ENCODE data around the gene BBS9. TPM values are rescaled to one million over a fixed set of nuclear protein-coding genes. Genes with fewer than 3 reads are reported as not detected.

Gene BBS9
- total RNA-seq, 2 experiments from 2014 or later = 16.0 to 20.4 TPM

DNA sequence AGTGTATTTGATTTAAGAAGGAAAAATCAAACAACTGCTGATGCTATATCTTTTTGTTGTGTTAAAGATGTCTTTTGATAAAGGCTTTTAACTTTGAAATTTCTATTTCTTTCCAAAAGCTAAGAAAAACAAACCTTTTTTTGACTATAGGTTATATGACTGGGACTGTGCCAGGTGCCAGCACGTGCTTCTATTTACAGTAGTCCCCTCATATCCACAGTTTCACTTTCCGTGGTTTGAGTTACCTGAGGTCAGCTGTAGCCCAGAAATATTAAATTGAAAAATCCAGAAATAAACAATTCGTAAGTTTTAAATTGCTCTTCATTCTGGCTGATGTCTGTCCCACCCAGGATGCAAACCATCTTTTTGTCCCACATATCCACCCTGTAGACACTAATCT lies 104.3 kb downstream of the BBS9 start:
- intact Hi-C loops (cut with DNase I, micrococcal nuclease) = no loop called here
- Mint-ChIP-seq H3K4me3 (no peak overlapping the region), H3K36me3 (ENCODE audit: low read depth) (peaks cover 7% of the 10 kb centered on the region), H3K9me3 (no peaks in the 10 kb centered on the region), H3K27me3 (no peaks in the 10 kb centered on the region), H3K4me1 (ENCODE audit: low read depth) (no peaks in the 10 kb centered on the region), H3K27ac (no peak overlapping the region)
- POLR2A ChIA-PET = no interaction called here
- DNase-seq (no peak), ATAC-seq (ENCODE audit: poor library complexity) (no peak)
- no peak overlapping the region for H3K4me3 ChIP-seq (ENCODE audit: low read length)
- no peaks in the 10 kb centered on the region for H3K27me3 ChIP-seq (ENCODE audit: control insufficient read depth in 1 of 2, insufficient read depth in 2 of 2, low read length in 2 of 2)
- H3K4me1 ChIP-seq (ENCODE audit: insufficient read depth, low read length) = no peaks in the 10 kb centered on the region
- no peak overlapping the region for H3K27ac ChIP-seq (ENCODE audit: low read depth in 1 of 2, low read length in 2 of 2)
- no peaks in the 10 kb centered on the region for H3K9me3 ChIP-seq (ENCODE audit: control insufficient read depth in 1 of 2, insufficient read depth in 1 of 2, low read length in 2 of 2)
- CTCF ChIA-PET = interaction anchor here (0.5 kb wide), 1 partner anchor 47 kb away, joined by 4 read pairs; no protein-coding TSS in a partner anchor
- H3K36me3 ChIP-seq (ENCODE audit: insufficient read depth, low read length) = no peaks in the 10 kb centered on the region
- no peak for TF ChIP-seq CTCF (IDR thresholded peaks at IDR 0.05)

DNA sequence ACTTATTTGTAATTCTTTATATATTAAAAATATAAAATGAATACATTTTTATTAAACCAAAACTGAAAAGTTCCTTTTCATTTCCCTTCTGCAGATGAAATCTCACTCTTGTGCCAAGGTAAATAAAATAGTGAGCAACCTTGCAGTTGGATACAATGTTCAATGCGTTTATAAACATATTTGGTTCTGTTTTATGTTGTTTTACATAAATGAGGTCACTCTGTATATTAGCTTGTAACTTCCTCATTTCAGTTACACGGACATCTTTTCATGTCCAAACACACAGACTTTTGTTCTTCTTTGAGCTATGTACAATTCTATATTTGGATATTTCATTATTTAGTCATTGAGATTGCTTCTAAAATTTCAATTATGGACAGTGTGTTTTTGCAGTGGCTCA lies 107.7 kb downstream of the BBS9 start:
- no peak for ATAC-seq (ENCODE audit: poor library complexity)

DNA sequence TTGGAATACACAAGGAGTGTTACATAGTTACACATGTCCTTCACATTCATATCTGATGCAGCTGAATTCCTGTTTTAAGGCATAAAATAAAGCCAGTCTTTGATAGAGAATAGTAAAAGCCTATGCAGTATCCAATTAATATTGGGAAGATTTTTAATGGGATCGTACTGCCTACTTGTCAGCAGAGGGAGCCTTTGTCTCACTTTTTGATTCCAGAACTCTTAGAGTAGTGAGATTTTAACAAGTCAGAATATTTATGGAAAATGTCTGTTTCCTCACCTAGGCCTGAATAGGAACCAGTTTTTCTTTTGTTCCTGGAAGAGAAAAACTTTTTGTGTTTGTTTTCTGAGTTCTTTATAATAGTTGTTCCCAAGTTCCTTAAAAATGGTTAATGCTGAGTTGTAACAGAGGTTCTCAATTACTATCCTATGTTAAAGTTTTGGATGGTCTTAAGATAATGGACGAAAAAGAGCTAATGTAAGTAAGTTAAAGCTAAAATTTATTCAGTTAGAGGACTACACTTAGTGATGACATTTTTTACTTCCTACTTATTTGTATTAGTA lies 114.0 kb downstream of the BBS9 start:
- H3K36me3 Mint-ChIP-seq (ENCODE audit: low read depth) = no peaks in the 10 kb centered on the region
- intact Hi-C loops (cut with DNase I, micrococcal nuclease) = no loop called here
- Histone ChIP-seq H3K27ac (ENCODE audit: low read depth in 1 of 2, low read length in 2 of 2) (no peak overlapping the region), H3K4me3 (ENCODE audit: low read length) (no peak overlapping the region), H3K4me1 (ENCODE audit: insufficient read depth, low read length) (no peaks in the 10 kb centered on the region), H3K36me3 (ENCODE audit: insufficient read depth, low read length) (no peaks in the 10 kb centered on the region), H3K27me3 (ENCODE audit: control insufficient read depth in 1 of 2, insufficient read depth in 2 of 2, low read length in 2 of 2) (no peaks in the 10 kb centered on the region), H3K9me3 (ENCODE audit: control insufficient read depth in 1 of 2, insufficient read depth in 1 of 2, low read length in 2 of 2) (no peaks in the 10 kb centered on the region)
- DNase-seq (peak in 3 of 14 experiments; percentile 5 to 10 (median 7)), ATAC-seq (ENCODE audit: poor library complexity) (no peak)
- POLR2A ChIA-PET = no interaction called here
- TF ChIP-seq CTCF (IDR thresholded peaks at IDR 0.05) = peak; percentile 30
- no peaks in the 10 kb centered on the region for H3K4me1 Mint-ChIP-seq (ENCODE audit: low read depth)
- no peak overlapping the region for H3K4me3 Mint-ChIP-seq
- H3K27ac Mint-ChIP-seq = no peak overlapping the region
- CTCF ChIA-PET = no interaction called here
- H3K9me3 Mint-ChIP-seq = no peaks in the 10 kb centered on the region
- no peaks in the 10 kb centered on the region for H3K27me3 Mint-ChIP-seq

More for the DNA sequence above, 107.7 kb downstream of the BBS9 start:
- H3K9me3 Mint-ChIP-seq = no peaks in the 10 kb centered on the region
- no peak for TF ChIP-seq CTCF (IDR thresholded peaks at IDR 0.05)
- no peak overlapping the region for H3K27ac ChIP-seq (ENCODE audit: low read depth in 1 of 2, low read length in 2 of 2)
- no peak overlapping the region for H3K4me3 ChIP-seq (ENCODE audit: low read length)
- no peak for DNase-seq
- no peaks in the 10 kb centered on the region for H3K36me3 ChIP-seq (ENCODE audit: insufficient read depth, low read length)
- intact Hi-C loops (cut with DNase I, micrococcal nuclease) = no loop called here
- no peak overlapping the region for H3K27ac Mint-ChIP-seq
- H3K27me3 Mint-ChIP-seq = no peaks in the 10 kb centered on the region
- no peaks in the 10 kb centered on the region for H3K9me3 ChIP-seq (ENCODE audit: control insufficient read depth in 1 of 2, insufficient read depth in 1 of 2, low read length in 2 of 2)
- ChIA-PET CTCF (no interaction called here), POLR2A (no interaction called here)
- no peak overlapping the region for H3K4me3 Mint-ChIP-seq
- H3K36me3 Mint-ChIP-seq (ENCODE audit: low read depth) = no peaks in the 10 kb centered on the region
- no peaks in the 10 kb centered on the region for H3K27me3 ChIP-seq (ENCODE audit: control insufficient read depth in 1 of 2, insufficient read depth in 2 of 2, low read length in 2 of 2)
- H3K4me1 ChIP-seq (ENCODE audit: insufficient read depth, low read length) = no peaks in the 10 kb centered on the region
- H3K4me1 Mint-ChIP-seq (ENCODE audit: low read depth) = no peaks in the 10 kb centered on the region
